Epithelial cell of esophagus (primary cell): ENCODE data around the gene FANCI.

ENCODE experiments used
- DNase-seq: peaks from one replicate; pipeline ENCODE4 v3.0.0; 2010; ENCODE audit warnings: low read depth
- H3K4me3 ChIP-seq: 2 replicates; pipeline ENCODE4 v1.5.1; 2011; ENCODE audit warnings: mild to moderate bottlenecking, low read length, control low read depth
- TF ChIP-seq, protein P1 (sequence below): IDR thresholded peaks from 2 replicates; pipeline ENCODE4 v1.5.1; 2011; ENCODE audit warnings: low read depth, mild to moderate bottlenecking, low read length, control low read depth, inconsistent platforms; ENCODE audit not compliant: insufficient read depth; ENCODE audit errors: missing control alignments

FANCI gene

GRCh38 chr15:89283201-89283600 lies 39.4 kb downstream of the FANCI start:
- H3K4me3 ChIP-seq: no peak overlapping the region
- no peak for DNase-seq
- TF ChIP-seq, protein P1, sequence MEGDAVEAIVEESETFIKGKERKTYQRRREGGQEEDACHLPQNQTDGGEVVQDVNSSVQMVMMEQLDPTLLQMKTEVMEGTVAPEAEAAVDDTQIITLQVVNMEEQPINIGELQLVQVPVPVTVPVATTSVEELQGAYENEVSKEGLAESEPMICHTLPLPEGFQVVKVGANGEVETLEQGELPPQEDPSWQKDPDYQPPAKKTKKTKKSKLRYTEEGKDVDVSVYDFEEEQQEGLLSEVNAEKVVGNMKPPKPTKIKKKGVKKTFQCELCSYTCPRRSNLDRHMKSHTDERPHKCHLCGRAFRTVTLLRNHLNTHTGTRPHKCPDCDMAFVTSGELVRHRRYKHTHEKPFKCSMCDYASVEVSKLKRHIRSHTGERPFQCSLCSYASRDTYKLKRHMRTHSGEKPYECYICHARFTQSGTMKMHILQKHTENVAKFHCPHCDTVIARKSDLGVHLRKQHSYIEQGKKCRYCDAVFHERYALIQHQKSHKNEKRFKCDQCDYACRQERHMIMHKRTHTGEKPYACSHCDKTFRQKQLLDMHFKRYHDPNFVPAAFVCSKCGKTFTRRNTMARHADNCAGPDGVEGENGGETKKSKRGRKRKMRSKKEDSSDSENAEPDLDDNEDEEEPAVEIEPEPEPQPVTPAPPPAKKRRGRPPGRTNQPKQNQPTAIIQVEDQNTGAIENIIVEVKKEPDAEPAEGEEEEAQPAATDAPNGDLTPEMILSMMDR: no peak

DNA sequence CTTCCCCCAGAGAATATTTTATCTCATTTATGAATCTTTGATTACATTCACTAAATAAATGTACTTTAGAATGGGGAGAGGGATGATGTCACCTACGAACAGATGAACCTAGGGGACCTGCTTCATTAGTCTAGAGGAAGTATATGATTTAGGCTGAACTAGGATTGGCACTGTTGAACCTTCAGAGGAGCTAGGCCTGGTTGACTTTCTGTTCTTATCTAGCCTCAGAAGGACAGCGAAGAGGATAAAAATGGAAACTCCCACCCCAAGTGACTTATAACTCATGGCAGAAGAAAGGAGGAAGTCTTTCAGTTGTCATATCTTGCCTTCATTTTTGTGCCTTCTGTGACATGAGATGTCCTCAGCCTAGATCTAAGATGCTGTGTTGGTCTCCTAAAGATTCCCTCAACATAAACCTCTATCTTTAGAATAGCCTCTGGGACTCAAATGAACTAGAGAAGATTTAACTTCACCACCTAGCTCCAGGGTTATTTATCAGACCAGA lies 48.2 kb downstream of the FANCI start:
- DNase-seq: no peak
- TF ChIP-seq, protein P1: no peak
- H3K4me3 ChIP-seq: no peak overlapping the region

GRCh38 chr15:89293012-89293411 lies 49.2 kb downstream of the FANCI start:
- H3K4me3 ChIP-seq: no peak overlapping the region
- no peak for DNase-seq
- TF ChIP-seq, protein P1: no peak

GRCh38 chr15:89299896-89300295 lies 56.1 kb downstream of the FANCI start:
- TF ChIP-seq, protein P1: peak; percentile 32
- no peak overlapping the region for H3K4me3 ChIP-seq
- DNase-seq: peak; percentile 49

GRCh38 chr15:89301304-89302089 lies 57.7 kb downstream of the FANCI start:
- TF ChIP-seq, protein P1: no peak
- no peak overlapping the region for H3K4me3 ChIP-seq
- DNase-seq: no peak

GRCh38 chr15:89303986-89304385 lies 60.2 kb downstream of the FANCI start:
- H3K4me3 ChIP-seq: no peak overlapping the region
- TF ChIP-seq, protein P1: no peak
- no peak for DNase-seq

DNA sequence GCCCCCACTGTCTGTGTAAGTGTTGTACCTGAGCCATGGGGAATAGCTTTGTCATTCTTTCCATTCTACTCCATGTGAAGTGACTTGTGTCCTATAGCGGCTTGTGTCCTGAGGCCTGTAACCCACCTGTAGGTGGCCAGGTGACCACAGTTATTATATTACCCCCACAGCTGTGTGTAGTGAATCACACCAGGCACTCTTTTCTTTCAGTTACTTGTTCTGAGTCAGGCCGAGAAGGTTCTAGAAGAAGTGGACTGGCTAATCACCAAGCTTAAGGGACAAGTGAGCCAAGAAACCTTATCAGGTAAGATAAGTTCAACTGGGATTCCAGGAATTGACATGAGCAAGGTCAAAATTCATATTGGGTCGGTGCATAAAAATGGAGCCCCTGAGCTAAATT lies 61.6 kb downstream of the FANCI start:
- TF ChIP-seq, protein P1: no peak
- no peak for DNase-seq
- H3K4me3 ChIP-seq: no peak overlapping the region
